ENCODE measurements around the gene TXNDC12.
A peak's percentile ranks its signal among the peaks of the same experiment; 100 is the strongest.
"Not testable (repeated sequence)": the region's sequence is repeated elsewhere in the genome, so short reads cannot be mapped to it uniquely, and the experiment has no call there.

Gene TXNDC12

GRCh38 chr1:52060822-52061221 is 5.8 kb upstream of the TXNDC12 start:
- peaks cover 14% of the 10 kb centered on the region; the same call in 1 of the 2 replicates for H3K4me1 ChIP-seq (ENCODE audit: control insufficient read depth, insufficient read depth, low read length)
- H3K27ac ChIP-seq (ENCODE audit: low read depth, low read length), result no peak overlapping the region
- peaks cover 57% of the 10 kb centered on the region for H3K36me3 ChIP-seq (ENCODE audit: control insufficient read depth, insufficient read depth, low read length)
- H3K4me3 ChIP-seq (ENCODE audit: low read depth, low read length), result no peak overlapping the region
- no peaks in the 10 kb centered on the region for H3K27me3 ChIP-seq (ENCODE audit: control insufficient read depth, insufficient read depth, low read length)
- H3K9ac ChIP-seq (ENCODE audit: low read length), result no peak overlapping the region
- H3K9me3 ChIP-seq (ENCODE audit: control insufficient read depth, insufficient read depth, low read depth, low read length), result no peaks in the 10 kb centered on the region

- H3K4me1 ChIP-seq (ENCODE audit: control insufficient read depth, insufficient read depth, low read length), result peaks cover 14% of the 10 kb centered on the region; the same call in 1 of the 2 replicates
- no peak overlapping the region for H3K9ac ChIP-seq (ENCODE audit: low read length)
- peaks cover 48% of the 10 kb centered on the region for H3K36me3 ChIP-seq (ENCODE audit: control insufficient read depth, insufficient read depth, low read length)
- no peaks in the 10 kb centered on the region for H3K9me3 ChIP-seq (ENCODE audit: control insufficient read depth, insufficient read depth, low read depth, low read length)
- no peak overlapping the region for H3K27ac ChIP-seq (ENCODE audit: low read depth, low read length)
- no peak overlapping the region for H3K4me3 ChIP-seq (ENCODE audit: low read depth, low read length)
- H3K27me3 ChIP-seq (ENCODE audit: control insufficient read depth, insufficient read depth, low read length), result no peaks in the 10 kb centered on the region
Observed at GRCh38 chr1:52059888-52060287, 4.9 kb upstream of the TXNDC12 start.

- Histone ChIP-seq H3K27ac (ENCODE audit: low read depth, low read length) (peak overlapping the region; percentile 32; the same call in 1 of the 2 replicates), H3K36me3 (ENCODE audit: control insufficient read depth, insufficient read depth, low read length) (peaks cover 42% of the 10 kb centered on the region), H3K4me1 (ENCODE audit: control insufficient read depth, insufficient read depth, low read length) (peaks cover 14% of the 10 kb centered on the region; the same call in 1 of the 2 replicates), H3K4me3 (ENCODE audit: low read depth, low read length) (no peak overlapping the region), H3K9ac (ENCODE audit: low read length) (no peak overlapping the region), H3K9me3 (ENCODE audit: control insufficient read depth, insufficient read depth, low read depth, low read length) (no peaks in the 10 kb centered on the region), H3K27me3 (ENCODE audit: control insufficient read depth, insufficient read depth, low read length) (no peaks in the 10 kb centered on the region)
Observed at GRCh38 chr1:52059321-52059720, 4.3 kb upstream of the TXNDC12 start.

- Histone ChIP-seq H3K27me3 (ENCODE audit: control insufficient read depth, insufficient read depth, low read length) (no peaks in the 10 kb centered on the region), H3K27ac (ENCODE audit: low read depth, low read length) (no peak overlapping the region; the same call in 1 of the 2 replicates), H3K4me1 (ENCODE audit: control insufficient read depth, insufficient read depth, low read length) (peaks cover 14% of the 10 kb centered on the region; the same call in 1 of the 2 replicates), H3K36me3 (ENCODE audit: control insufficient read depth, insufficient read depth, low read length) (peaks cover 29% of the 10 kb centered on the region), H3K9me3 (ENCODE audit: control insufficient read depth, insufficient read depth, low read depth, low read length) (no peaks in the 10 kb centered on the region), H3K9ac (ENCODE audit: low read length) (peak overlapping the region; percentile 89), H3K4me3 (ENCODE audit: low read depth, low read length) (peak overlapping the region; percentile 95)
Observed at GRCh38 chr1:52057876-52058415, 3.0 kb upstream of the TXNDC12 start.

GRCh38 chr1:52057255-52057654 is 2.3 kb upstream of the TXNDC12 start:
- Histone ChIP-seq H3K27me3 (ENCODE audit: control insufficient read depth, insufficient read depth, low read length) (no peaks in the 10 kb centered on the region), H3K36me3 (ENCODE audit: control insufficient read depth, insufficient read depth, low read length) (peaks cover 27% of the 10 kb centered on the region), H3K4me1 (ENCODE audit: control insufficient read depth, insufficient read depth, low read length) (peaks cover 14% of the 10 kb centered on the region; the same call in 1 of the 2 replicates), H3K27ac (ENCODE audit: low read depth, low read length) (peak overlapping the region; percentile 14), H3K4me3 (ENCODE audit: low read depth, low read length) (peak overlapping the region; percentile 95), H3K9ac (ENCODE audit: low read length) (peak overlapping the region; percentile 89), H3K9me3 (ENCODE audit: control insufficient read depth, insufficient read depth, low read depth, low read length) (no peaks in the 10 kb centered on the region)

- Histone ChIP-seq H3K9ac (ENCODE audit: low read length) (peak overlapping the region; percentile 89), H3K36me3 (ENCODE audit: control insufficient read depth, insufficient read depth, low read length) (peaks cover 30% of the 10 kb centered on the region), H3K27me3 (ENCODE audit: control insufficient read depth, insufficient read depth, low read length) (no peaks in the 10 kb centered on the region), H3K27ac (ENCODE audit: low read depth, low read length) (peak overlapping the region; percentile 84; the same call in 1 of the 2 replicates), H3K9me3 (ENCODE audit: control insufficient read depth, insufficient read depth, low read depth, low read length) (no peaks in the 10 kb centered on the region), H3K4me3 (ENCODE audit: low read depth, low read length) (peak overlapping the region; percentile 95), H3K4me1 (ENCODE audit: control insufficient read depth, insufficient read depth, low read length) (peaks cover 14% of the 10 kb centered on the region; the same call in 1 of the 2 replicates)
Observed at GRCh38 chr1:52056937-52057231, 1.9 kb upstream of the TXNDC12 start.

- Histone ChIP-seq H3K27ac (ENCODE audit: low read depth, low read length) (peak within 1 kb of the TSS; percentile 84), H3K4me1 (ENCODE audit: control insufficient read depth, insufficient read depth, low read length) (peaks cover 14% of the 10 kb centered on the region; the same call in 1 of the 2 replicates), H3K4me3 (ENCODE audit: low read depth, low read length) (peak within 1 kb of the TSS; percentile 95), H3K9ac (ENCODE audit: low read length) (peak within 1 kb of the TSS; percentile 89), H3K36me3 (ENCODE audit: control insufficient read depth, insufficient read depth, low read length) (peaks cover 31% of the 10 kb centered on the region), H3K9me3 (ENCODE audit: control insufficient read depth, insufficient read depth, low read depth, low read length) (no peaks in the 10 kb centered on the region), H3K27me3 (ENCODE audit: control insufficient read depth, insufficient read depth, low read length) (no peaks in the 10 kb centered on the region)
Observed at GRCh38 chr1:52056163-52056936, 1.4 kb upstream of the TXNDC12 start, which contains the start of gene BTF3L4. Gene BTF3L4, plus strand, starts transcription at chr1:52056295. Its CDS starts 3,553 bp downstream, at chr1:52059848.

- peak overlapping the region; percentile 84 for H3K27ac ChIP-seq (ENCODE audit: low read depth, low read length)
- no peaks in the 10 kb centered on the region for H3K9me3 ChIP-seq (ENCODE audit: control insufficient read depth, insufficient read depth, low read depth, low read length)
- H3K36me3 ChIP-seq (ENCODE audit: control insufficient read depth, insufficient read depth, low read length), result peaks cover 30% of the 10 kb centered on the region
Observed at GRCh38 chr1:52055866-52056162, 823 bp upstream of the TXNDC12 start.

GRCh38 chr1:52054496-52055065 is 410 bp downstream of the TXNDC12 start:
- peak overlapping the region; percentile 95 for H3K4me3 ChIP-seq (ENCODE audit: low read depth, low read length)
- H3K4me1 ChIP-seq (ENCODE audit: control insufficient read depth, insufficient read depth, low read length), result peaks cover 14% of the 10 kb centered on the region; the same call in 1 of the 2 replicates
- peak overlapping the region; percentile 84; the same call in 1 of the 2 replicates for H3K27ac ChIP-seq (ENCODE audit: low read depth, low read length)
- H3K9me3 ChIP-seq (ENCODE audit: control insufficient read depth, insufficient read depth, low read depth, low read length), result no peaks in the 10 kb centered on the region
- peak overlapping the region; percentile 89 for H3K9ac ChIP-seq (ENCODE audit: low read length)
- peaks cover 22% of the 10 kb centered on the region for H3K36me3 ChIP-seq (ENCODE audit: control insufficient read depth, insufficient read depth, low read length)
- no peaks in the 10 kb centered on the region for H3K27me3 ChIP-seq (ENCODE audit: control insufficient read depth, insufficient read depth, low read length)

More at GRCh38 chr1:52055866-52056162, 823 bp upstream of the TXNDC12 start:
- Histone ChIP-seq H3K9ac (ENCODE audit: low read length) (peak overlapping the region; percentile 89), H3K27me3 (ENCODE audit: control insufficient read depth, insufficient read depth, low read length) (no peaks in the 10 kb centered on the region), H3K4me1 (ENCODE audit: control insufficient read depth, insufficient read depth, low read length) (peaks cover 14% of the 10 kb centered on the region; the same call in 1 of the 2 replicates), H3K4me3 (ENCODE audit: low read depth, low read length) (peak overlapping the region; percentile 95)

GRCh38 chr1:52053862-52054261 is 1.1 kb downstream of the TXNDC12 start:
- peaks cover 20% of the 10 kb centered on the region for H3K36me3 ChIP-seq (ENCODE audit: control insufficient read depth, insufficient read depth, low read length)
- peaks cover 14% of the 10 kb centered on the region; the same call in 1 of the 2 replicates for H3K4me1 ChIP-seq (ENCODE audit: control insufficient read depth, insufficient read depth, low read length)
- H3K4me3 ChIP-seq (ENCODE audit: low read depth, low read length), result peak overlapping the region; percentile 95
- H3K27ac ChIP-seq (ENCODE audit: low read depth, low read length), result no peak overlapping the region
- peak overlapping the region; percentile 89 for H3K9ac ChIP-seq (ENCODE audit: low read length)
- no peaks in the 10 kb centered on the region for H3K9me3 ChIP-seq (ENCODE audit: control insufficient read depth, insufficient read depth, low read depth, low read length)
- H3K27me3 ChIP-seq (ENCODE audit: control insufficient read depth, insufficient read depth, low read length), result no peaks in the 10 kb centered on the region

GRCh38 chr1:52049337-52049736 is 5.7 kb downstream of the TXNDC12 start:
- not testable (repeated sequence) for H3K27me3 ChIP-seq (ENCODE audit: control insufficient read depth, insufficient read depth, low read length); H3K9ac ChIP-seq (ENCODE audit: low read length); H3K27ac ChIP-seq (ENCODE audit: low read depth, low read length); H3K4me3 ChIP-seq (ENCODE audit: low read depth, low read length); H3K9me3 ChIP-seq (ENCODE audit: control insufficient read depth, insufficient read depth, low read depth, low read length); H3K4me1 ChIP-seq (ENCODE audit: control insufficient read depth, insufficient read depth, low read length)
- H3K36me3 ChIP-seq (ENCODE audit: control insufficient read depth, insufficient read depth, low read length), result peaks cover 24% of the 10 kb centered on the region
